ENCODE measurements around the gene RXRA. TPM values are rescaled to one million over a fixed set of nuclear protein-coding genes. Genes with fewer than 3 reads are reported as not detected.

Gene RXRA
- total and polyA plus RNA-seq, 10 of the 15 experiments (the other 5 are each of a cell fraction or from before 2014, with no cell fraction given) = 0.89 to 36.8 (median 11.1) TPM

- FAIRE-seq (no peak), DNase-seq (ENCODE audit: low read depth, low spot score) (no peak), ATAC-seq (peak; percentile 31; the same call in 1 of the 3 replicates)
- RAD21 ChIA-PET (ENCODE audit: unreplicated experiment) = no interaction called here
- 15% methylated on average over 34 of the region's 83 CpGs for WGBS (ENCODE audit: insufficient coverage, insufficient replicate concordance, low lambda C conversion rate, missing lambda C conversion rate)
- Histone ChIP-seq H3K27ac (ENCODE audit: control insufficient read depth, insufficient read depth) (no peak overlapping the region), H3K36me3 (ENCODE audit: control insufficient read depth in 2 of 2, insufficient read depth in 2 of 2, low read length in 1 of 2) (no peaks in the 10 kb centered on the region), H4K20me1 (ENCODE audit: control insufficient read depth, insufficient read depth) (no peaks in the 10 kb centered on the region), H3K4me1 (ENCODE audit: control insufficient read depth, insufficient read depth, low read length) (no peaks in the 10 kb centered on the region), H3K4me2 (ENCODE audit: control insufficient read depth, insufficient read depth) (peak overlapping the region; percentile 13; the same call in 1 of the 2 replicates), H3K9me3 (replicated peaks; ENCODE audit: control insufficient read depth, insufficient read depth, low read length) (no peaks in the 10 kb centered on the region), H3K79me2 (ENCODE audit: control insufficient read depth, insufficient read depth, low read length) (no peaks in the 10 kb centered on the region), H3K4me3 (peak overlapping the region; percentile 22; the same call in 1 of the 2 replicates), H3K27me3 (replicated peaks in 1 of 2; ENCODE audit: control insufficient read depth in 2 of 2, insufficient read depth in 2 of 2, low read length in 1 of 2) (peaks cover 2 to 15% of the 10 kb centered on the region in 2 experiments), H3K9ac (ENCODE audit: control insufficient read depth, insufficient read depth, low read length) (no peak overlapping the region), H2AFZ (ENCODE audit: control insufficient read depth, low read depth, low read length) (no peak overlapping the region)
- SMC1A ChIA-PET (ENCODE audit: uncharacterized antibody, unreplicated experiment) = interaction anchor here (1.7 kb wide), 1 partner anchor 65 kb away, joined by 4 read pairs; no protein-coding TSS in a partner anchor
- in situ Hi-C loops (cut with MboI) = no loop called here
- intact Hi-C loops (cut with micrococcal nuclease; ENCODE audit: unreplicated experiment) = no loop called here
- no TSS peak for BruUV-seq (replicated peaks)
- CTCF ChIA-PET = no interaction called here
- POLR2A ChIA-PET = no interaction called here
- TF ChIP-seq SUZ12 (IDR thresholded peaks at IDR 0.05; ENCODE audit: unreplicated experiment) (peak; percentile 57), GATAD2B (conservative IDR thresholded peaks at IDR 0.05; ENCODE audit: low read depth) (0 out of 2 replicates have a peak, but pooled peaks have one; percentile 48), ATF2 (IDR thresholded peaks at IDR 0.05; ENCODE audit: low read length) (no peak)
Observed at GRCh38 chr9:134326724-134327601, 708 bp downstream of the RXRA start.

Data from GM12878 (cell line).